ENCODE results near the gene AOPEP. TPM values are rescaled to one million over a fixed set of nuclear protein-coding genes. Genes with fewer than 3 reads are reported as not detected.

AOPEP gene
- total RNA-seq, 1 experiment from 2014 or later: 15.0 TPM

- Histone ChIP-seq H3K27ac (ENCODE audit: insufficient read length, low read depth, low read length) (no peak overlapping the region), H3T11ph (ENCODE audit: low read length) (no peak overlapping the region), H2BK20ac (ENCODE audit: low read depth, low read length, poor library complexity, severe bottlenecking) (no peak overlapping the region), H3K79me2 (ENCODE audit: insufficient read depth, low read length) (no peaks in the 10 kb centered on the region), H3K9me3 (ENCODE audit: control insufficient read depth, low read depth, low read length) (no peaks in the 10 kb centered on the region), H3K79me1 (ENCODE audit: insufficient read depth, low read depth, low read length, poor library complexity, severe bottlenecking) (no peaks in the 10 kb centered on the region), H2AFZ (ENCODE audit: low read length) (no peak overlapping the region), H4K5ac (ENCODE audit: insufficient read length, low read depth, low read length) (no peak overlapping the region), H3K23ac (ENCODE audit: insufficient read length, low read depth, low read length) (no peak overlapping the region), H3K14ac (ENCODE audit: insufficient read depth, low read length) (no peak overlapping the region), H4K91ac (ENCODE audit: insufficient read length, low read depth, low read length) (no peak overlapping the region), H3K4me1 (ENCODE audit: insufficient read depth, low read length) (no peaks in the 10 kb centered on the region; the same call in 1 of the 2 replicates), H2BK12ac (ENCODE audit: insufficient read length, low read depth, low read length) (no peak overlapping the region), H3K18ac (ENCODE audit: insufficient read length, low read depth, low read length) (no peak overlapping the region), H3K27me3 (ENCODE audit: insufficient read depth, low read length) (no peaks in the 10 kb centered on the region), H2BK120ac (ENCODE audit: low read depth, low read length, poor library complexity, severe bottlenecking) (no peak overlapping the region), H4K20me1 (ENCODE audit: control insufficient read depth, insufficient read depth, insufficient read length) (no peaks in the 10 kb centered on the region), H3K4me2 (ENCODE audit: insufficient read depth, insufficient read length, low read length) (no peak overlapping the region), H2BK5ac (ENCODE audit: insufficient read length, low read length) (no peak overlapping the region), H3K9ac (ENCODE audit: extremely low read depth, insufficient read length, low read length) (no peak overlapping the region), H4K8ac (replicated peaks; ENCODE audit: insufficient read length, low read depth, low read length) (no peak overlapping the region), H2AK5ac (ENCODE audit: insufficient read length, low read length) (no peak overlapping the region), H3K23me2 (ENCODE audit: insufficient read length, low read depth, low read length, poor library complexity, severe bottlenecking) (no peaks in the 10 kb centered on the region), H3K4ac (ENCODE audit: low read depth, low read length) (no peak overlapping the region), H3K56ac (ENCODE audit: insufficient read length, low read depth, low read length) (no peak overlapping the region), H2BK15ac (ENCODE audit: low read depth, low read length) (no peak overlapping the region)
- no peak for TF ChIP-seq CTCF (conservative IDR thresholded peaks at IDR 0.05)
- Mint-ChIP-seq H3K4me1 (peaks cover 25 to 53% of the 10 kb centered on the region in 2 experiments), H3K36me3 (ENCODE audit: insufficient read depth in 1 of 3, low read depth in 3 of 3) (no peaks in the 10 kb centered on the region), H3K4me3 (no peak overlapping the region), H3K9me3 (no peaks in the 10 kb centered on the region), H3K27me3 (ENCODE audit: low read depth) (no peaks in the 10 kb centered on the region), H3K27ac (peak overlapping the region in 1 of 3 experiments; percentile 30; a peak in 1 of 7 replicates)
- WGBS (ENCODE audit: extremely low coverage, insufficient read length, low lambda C conversion rate): no CpG with 5 or more reads among the region's 11 CpGs
- no peak for DNase-seq
Observed at GRCh38 chr9:94975480-94975879, 249.0 kb downstream of the AOPEP start.
